ENCODE data around the gene DNMT3A.

The DNMT3A gene

DNA sequence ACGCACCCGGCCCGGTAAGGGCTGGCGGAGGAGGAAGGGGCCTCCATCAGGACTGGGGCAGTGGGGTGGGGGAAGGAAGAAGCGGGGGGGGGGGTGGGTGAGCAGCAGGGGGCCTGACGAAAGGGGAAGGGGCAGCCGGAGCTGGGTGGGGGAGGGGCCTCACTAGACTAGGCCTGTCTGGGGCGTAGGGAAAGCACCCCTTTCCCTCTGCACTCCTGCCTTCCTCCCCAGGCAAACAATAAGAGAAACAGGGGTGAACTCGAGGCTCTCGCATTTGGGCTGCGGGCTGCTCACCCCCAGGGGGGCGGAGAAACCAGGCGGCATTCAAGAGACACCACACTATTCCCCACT lies 90.7 kb downstream of the DNMT3A start:
- H3K36me3 ChIP-seq (ENCODE audit: control insufficient read depth, insufficient read depth, low read length) = peaks cover 20% of the 10 kb centered on the region
- H3K27me3 ChIP-seq (ENCODE audit: control insufficient read depth, insufficient read depth, low read length) = no peaks in the 10 kb centered on the region
- no peaks in the 10 kb centered on the region for H3K9me3 ChIP-seq (ENCODE audit: control insufficient read depth, insufficient read depth, low read length)
- WGBS (ENCODE audit: insufficient coverage, insufficient read length) = no CpG with 5 or more reads among the region's 13 CpGs
- DNase-seq (ENCODE audit: low read depth, low spot score) = no peak
- no peak overlapping the region for H3K27ac ChIP-seq (ENCODE audit: low read length)
- peaks cover 8% of the 10 kb centered on the region for H3K4me1 ChIP-seq (ENCODE audit: control insufficient read depth, insufficient read depth, low read length)
- H3K4me3 ChIP-seq (ENCODE audit: low read length) = peak overlapping the region; percentile 79

- Histone ChIP-seq H3K27me3 (ENCODE audit: control insufficient read depth, insufficient read depth, low read length) (no peaks in the 10 kb centered on the region), H3K4me3 (ENCODE audit: low read length) (peak overlapping the region; percentile 79), H3K36me3 (ENCODE audit: control insufficient read depth, insufficient read depth, low read length) (peaks cover 26% of the 10 kb centered on the region), H3K9me3 (ENCODE audit: control insufficient read depth, insufficient read depth, low read length) (no peaks in the 10 kb centered on the region), H3K27ac (ENCODE audit: low read length) (no peak overlapping the region), H3K4me1 (ENCODE audit: control insufficient read depth, insufficient read depth, low read length) (peaks cover 8% of the 10 kb centered on the region)
- WGBS (ENCODE audit: insufficient coverage, insufficient read length) = no CpG with 5 or more reads among the region's 28 CpGs
- no peak for DNase-seq (ENCODE audit: low read depth, low spot score)
Measured at GRCh38 chr2:25250331-25251070, 91.2 kb downstream of the DNMT3A start.

DNA sequence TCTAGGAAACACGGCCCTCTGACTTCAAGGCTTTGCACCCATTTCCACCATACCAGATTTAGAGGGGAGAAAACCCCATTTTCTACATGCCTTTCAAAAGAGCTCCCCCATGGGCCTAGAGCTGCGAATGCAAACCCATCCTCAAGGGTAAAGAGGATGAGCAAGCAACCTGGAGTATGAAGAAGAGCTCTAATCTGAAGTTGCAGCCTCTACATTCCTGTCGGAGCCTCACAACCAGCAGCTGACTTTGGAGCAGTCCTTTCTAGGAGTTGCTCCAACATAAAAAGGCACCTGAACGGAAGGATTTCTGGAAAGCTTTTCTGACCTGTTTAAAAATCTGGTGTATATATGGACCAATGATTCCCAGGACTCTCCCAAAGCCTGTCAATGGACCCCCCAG lies 91.9 kb downstream of the DNMT3A start:
- no peak for DNase-seq (ENCODE audit: low read depth, low spot score)
- no peak overlapping the region for H3K4me3 ChIP-seq (ENCODE audit: low read length)
- no peaks in the 10 kb centered on the region for H3K27me3 ChIP-seq (ENCODE audit: control insufficient read depth, insufficient read depth, low read length)
- H3K4me1 ChIP-seq (ENCODE audit: control insufficient read depth, insufficient read depth, low read length) = peaks cover 8% of the 10 kb centered on the region
- no peaks in the 10 kb centered on the region for H3K9me3 ChIP-seq (ENCODE audit: control insufficient read depth, insufficient read depth, low read length)
- H3K27ac ChIP-seq (ENCODE audit: low read length) = no peak overlapping the region
- no CpG with 5 or more reads among the region's 4 CpGs for WGBS (ENCODE audit: insufficient coverage, insufficient read length)
- peaks cover 32% of the 10 kb centered on the region for H3K36me3 ChIP-seq (ENCODE audit: control insufficient read depth, insufficient read depth, low read length)

DNA sequence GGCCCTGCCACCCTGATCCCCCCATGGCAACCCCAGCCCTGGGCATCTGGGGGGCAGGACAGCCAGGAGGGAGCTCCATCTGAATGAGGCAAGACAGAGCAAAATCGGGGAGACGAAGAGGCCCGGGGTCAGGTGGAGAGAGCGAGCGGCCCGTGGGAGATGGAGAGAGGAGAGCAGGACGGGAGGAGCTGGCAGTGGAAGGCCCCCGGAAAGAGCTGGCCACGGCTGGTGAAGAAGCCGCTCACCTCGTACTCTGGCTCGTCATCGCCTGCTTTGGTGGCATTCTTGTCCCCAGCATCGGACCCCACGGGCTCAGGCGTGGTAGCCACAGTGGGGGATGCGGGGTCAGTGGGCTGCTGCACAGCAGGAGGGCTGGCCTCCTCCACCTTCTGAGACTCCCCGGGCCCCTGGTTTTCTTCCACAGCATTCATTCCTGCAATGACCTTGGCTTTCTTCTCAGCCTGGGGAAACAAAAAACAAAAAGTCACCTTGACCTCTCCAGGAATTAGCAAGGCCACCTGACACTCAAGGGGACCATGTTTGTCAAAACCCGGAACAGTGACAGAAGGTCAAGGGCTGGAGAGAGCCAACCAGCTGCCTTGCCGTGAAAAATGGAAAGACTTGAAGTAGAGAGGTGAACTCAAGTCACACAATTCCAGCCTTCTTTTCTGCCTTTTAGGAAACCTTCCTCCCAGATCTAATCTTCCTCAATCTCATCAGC lies 93.8 kb downstream of the DNMT3A start:
- Histone ChIP-seq H3K36me3 (ENCODE audit: control insufficient read depth, insufficient read depth, low read length) (peaks cover 46% of the 10 kb centered on the region), H3K27ac (ENCODE audit: low read length) (no peak overlapping the region), H3K9me3 (ENCODE audit: control insufficient read depth, insufficient read depth, low read length) (no peaks in the 10 kb centered on the region), H3K4me3 (ENCODE audit: low read length) (no peak overlapping the region), H3K4me1 (ENCODE audit: control insufficient read depth, insufficient read depth, low read length) (peaks cover 5% of the 10 kb centered on the region), H3K27me3 (ENCODE audit: control insufficient read depth, insufficient read depth, low read length) (no peaks in the 10 kb centered on the region)
- no CpG with 5 or more reads among the region's 20 CpGs for WGBS (ENCODE audit: insufficient coverage, insufficient read length)
- no peak for DNase-seq (ENCODE audit: low read depth, low spot score)

GRCh38 chr2:25246558-25247290 lies 95.0 kb downstream of the DNMT3A start:
- Histone ChIP-seq H3K9me3 (ENCODE audit: control insufficient read depth, insufficient read depth, low read length) (no peaks in the 10 kb centered on the region), H3K27me3 (ENCODE audit: control insufficient read depth, insufficient read depth, low read length) (no peaks in the 10 kb centered on the region), H3K27ac (ENCODE audit: low read length) (no peak overlapping the region), H3K4me1 (ENCODE audit: control insufficient read depth, insufficient read depth, low read length) (peaks cover 5% of the 10 kb centered on the region), H3K36me3 (ENCODE audit: control insufficient read depth, insufficient read depth, low read length) (peaks cover 55% of the 10 kb centered on the region), H3K4me3 (ENCODE audit: low read length) (no peak overlapping the region)
- no CpG with 5 or more reads among the region's 26 CpGs for WGBS (ENCODE audit: insufficient coverage, insufficient read length)
- DNase-seq (ENCODE audit: low read depth, low spot score) = no peak

GRCh38 chr2:25246001-25246400 lies 95.7 kb downstream of the DNMT3A start:
- no peaks in the 10 kb centered on the region for H3K9me3 ChIP-seq (ENCODE audit: control insufficient read depth, insufficient read depth, low read length)
- WGBS (ENCODE audit: insufficient coverage, insufficient read length) = no CpG with 5 or more reads among the region's 14 CpGs
- no peak for DNase-seq (ENCODE audit: low read depth, low spot score)

GRCh38 chr2:25245141-25245540 lies 96.6 kb downstream of the DNMT3A start:
- peaks cover 70% of the 10 kb centered on the region for H3K36me3 ChIP-seq (ENCODE audit: control insufficient read depth, insufficient read depth, low read length)
- WGBS (ENCODE audit: insufficient coverage, insufficient read length) = no CpG with 5 or more reads among the region's 14 CpGs
- H3K9me3 ChIP-seq (ENCODE audit: control insufficient read depth, insufficient read depth, low read length) = no peaks in the 10 kb centered on the region
- DNase-seq (ENCODE audit: low read depth, low spot score) = no peak
- no peak overlapping the region for H3K4me3 ChIP-seq (ENCODE audit: low read length)
- H3K4me1 ChIP-seq (ENCODE audit: control insufficient read depth, insufficient read depth, low read length) = peaks cover 3% of the 10 kb centered on the region; the same call in 1 of the 2 replicates
- no peak overlapping the region for H3K27ac ChIP-seq (ENCODE audit: low read length)
- H3K27me3 ChIP-seq (ENCODE audit: control insufficient read depth, insufficient read depth, low read length) = no peaks in the 10 kb centered on the region

More at GRCh38 chr2:25246001-25246400, 95.7 kb downstream of the DNMT3A start:
- H3K27me3 ChIP-seq (ENCODE audit: control insufficient read depth, insufficient read depth, low read length) = no peaks in the 10 kb centered on the region
- no peak overlapping the region for H3K4me3 ChIP-seq (ENCODE audit: low read length)
- peaks cover 5% of the 10 kb centered on the region for H3K4me1 ChIP-seq (ENCODE audit: control insufficient read depth, insufficient read depth, low read length)
- H3K36me3 ChIP-seq (ENCODE audit: control insufficient read depth, insufficient read depth, low read length) = peaks cover 62% of the 10 kb centered on the region
- no peak overlapping the region for H3K27ac ChIP-seq (ENCODE audit: low read length)

- Histone ChIP-seq H3K27ac (ENCODE audit: low read length) (no peak overlapping the region), H3K4me3 (ENCODE audit: low read length) (no peak overlapping the region), H3K4me1 (ENCODE audit: control insufficient read depth, insufficient read depth, low read length) (no peaks in the 10 kb centered on the region), H3K27me3 (ENCODE audit: control insufficient read depth, insufficient read depth, low read length) (no peaks in the 10 kb centered on the region), H3K9me3 (ENCODE audit: control insufficient read depth, insufficient read depth, low read length) (no peaks in the 10 kb centered on the region), H3K36me3 (ENCODE audit: control insufficient read depth, insufficient read depth, low read length) (peaks cover 82% of the 10 kb centered on the region)
- no CpG with 5 or more reads among the region's 17 CpGs for WGBS (ENCODE audit: insufficient coverage, insufficient read length)
- DNase-seq (ENCODE audit: low read depth, low spot score) = no peak
Measured at GRCh38 chr2:25243995-25244394, 97.7 kb downstream of the DNMT3A start.

DNA sequence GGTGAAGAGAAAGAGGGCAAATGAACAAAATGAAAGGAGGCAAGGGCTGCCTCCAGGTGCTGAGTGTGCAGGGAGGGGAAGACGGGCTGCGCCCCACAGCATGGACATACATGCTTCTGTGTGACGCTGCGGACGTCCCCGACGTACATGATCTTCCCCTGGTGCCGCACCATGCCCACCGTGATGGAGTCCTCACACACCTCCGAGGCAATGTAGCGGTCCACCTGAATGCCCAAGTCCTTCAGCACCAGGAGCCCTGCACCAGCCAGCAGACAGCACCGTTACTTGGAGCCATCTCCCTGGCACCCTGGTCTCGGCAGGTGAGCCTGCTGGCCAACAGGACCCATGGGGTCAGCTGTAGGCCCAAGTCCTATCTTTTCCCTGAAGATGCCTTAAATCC lies 100.3 kb downstream of the DNMT3A start:
- no peak for DNase-seq (ENCODE audit: low read depth, low spot score)
- Histone ChIP-seq H3K9me3 (ENCODE audit: control insufficient read depth, insufficient read depth, low read length) (no peaks in the 10 kb centered on the region), H3K4me3 (ENCODE audit: low read length) (no peak overlapping the region), H3K4me1 (ENCODE audit: control insufficient read depth, insufficient read depth, low read length) (no peaks in the 10 kb centered on the region), H3K27ac (ENCODE audit: low read length) (no peak overlapping the region), H3K36me3 (ENCODE audit: control insufficient read depth, insufficient read depth, low read length) (peaks cover 88% of the 10 kb centered on the region), H3K27me3 (ENCODE audit: control insufficient read depth, insufficient read depth, low read length) (no peaks in the 10 kb centered on the region)
- WGBS (ENCODE audit: insufficient coverage, insufficient read length) = no CpG with 5 or more reads among the region's 13 CpGs

- Histone ChIP-seq H3K27me3 (ENCODE audit: control insufficient read depth, insufficient read depth, low read length) (no peaks in the 10 kb centered on the region), H3K4me1 (ENCODE audit: control insufficient read depth, insufficient read depth, low read length) (no peaks in the 10 kb centered on the region), H3K4me3 (ENCODE audit: low read length) (no peak overlapping the region), H3K9me3 (ENCODE audit: control insufficient read depth, insufficient read depth, low read length) (no peaks in the 10 kb centered on the region), H3K36me3 (ENCODE audit: control insufficient read depth, insufficient read depth, low read length) (peaks cover 83% of the 10 kb centered on the region), H3K27ac (ENCODE audit: low read length) (no peak overlapping the region)
- no CpG with 5 or more reads among the region's 9 CpGs for WGBS (ENCODE audit: insufficient coverage, insufficient read length)
- DNase-seq (ENCODE audit: low read depth, low spot score) = no peak
Measured at GRCh38 chr2:25240636-25241035, 101.1 kb downstream of the DNMT3A start.
